BLaER1 treated with 17β-estradiol and CSF1 and Interleukin-3, amounts not matched to agents 10 nM and 100 nM (cell line): ENCODE data around the gene EPHX1.
"Not testable (repeated sequence)": the region's sequence is repeated elsewhere in the genome, so short reads cannot be mapped to it uniquely, and the experiment has no call there.

Experiments used
- H3K27ac ChIP-seq, 11 experiments: shearing (Covaris generic); formaldehyde crosslinking; 2 replicates each; pipeline ENCODE4 v1.8.1; 2022
- H3K27me3 ChIP-seq, 11 experiments: shearing (Covaris generic); formaldehyde crosslinking; 2 replicates each; pipeline ENCODE4 v1.8.1; 2022
- H3K36me3 ChIP-seq, 11 experiments: shearing (Covaris generic); formaldehyde crosslinking; 2 replicates each; pipeline ENCODE4 v1.8.1; 2022
- H3K4me1 ChIP-seq, 10 experiments: shearing (Covaris generic); formaldehyde crosslinking; 2 replicates each; pipeline ENCODE4 v1.8.1; 2022
- H3K4me2 ChIP-seq, 11 experiments: shearing (Covaris generic); formaldehyde crosslinking; 2 replicates each; pipeline ENCODE4 v1.8.1; 2022
- H3K4me3 ChIP-seq, 10 experiments: shearing (Covaris generic); formaldehyde crosslinking; 2 replicates each; pipeline ENCODE4 v1.8.1; 2022
- H3K9ac ChIP-seq, 11 experiments: shearing (Covaris generic); formaldehyde crosslinking; 2 replicates each; pipeline ENCODE4 v1.8.1; 2022
- H3K9me3 ChIP-seq, 11 experiments: shearing (Covaris generic); formaldehyde crosslinking; replicated peaks in 1 of 11; 2 replicates each; pipeline ENCODE4 v1.8.1; 2022
- H4K20me1 ChIP-seq, 11 experiments: shearing (Covaris generic); formaldehyde crosslinking; 2 replicates each; pipeline ENCODE4 v1.8.1; 2022
- Cebpa-rat ChIP-seq, 11 experiments: shearing (Covaris generic); IDR thresholded peaks; 2 replicates each; pipeline ENCODE4 v1.8.1; 2022

Gene EPHX1

DNA sequence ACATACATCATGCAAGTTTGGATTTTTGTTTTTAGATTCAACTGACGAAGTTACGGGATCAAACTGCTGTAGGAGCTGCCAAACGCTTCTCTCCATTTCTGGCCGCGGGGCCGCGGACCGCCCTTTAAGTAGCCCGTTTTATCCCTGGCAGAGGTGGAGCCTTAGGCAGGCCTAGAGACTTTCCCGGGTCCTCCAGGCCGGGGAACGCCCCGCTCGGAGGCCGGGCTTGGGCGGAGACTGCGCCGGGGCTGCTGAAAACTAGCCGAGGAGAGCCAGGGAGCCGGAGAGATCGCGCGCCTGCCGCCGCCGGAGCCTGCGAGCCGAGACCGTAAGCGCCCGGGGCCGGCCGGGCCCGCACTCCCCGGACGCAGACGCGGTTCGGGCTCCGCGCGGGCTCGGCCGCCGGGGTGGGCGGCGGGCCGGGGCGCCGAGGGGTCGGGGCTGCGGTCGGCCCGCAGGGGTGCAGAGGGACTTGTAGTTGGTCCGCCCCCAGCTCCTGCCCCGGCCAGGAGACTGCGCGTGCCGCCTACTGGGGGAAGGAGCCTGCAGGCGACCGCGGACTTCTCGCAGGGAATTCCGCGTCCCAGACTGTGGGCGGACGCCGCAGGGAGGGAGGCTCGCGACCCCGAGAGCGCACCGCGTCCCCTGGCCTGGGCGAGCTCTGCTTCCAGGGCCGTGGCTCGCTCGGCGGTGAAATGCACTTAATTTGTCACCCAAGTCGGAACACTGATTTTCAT lies at the start of gene EPHX1:
EPHX1 (plus strand) TSS at position 283 of the 737 bp plus-strand sequence. CDS start 18,606 bp downstream, outside the sequence.
- no peak for TF ChIP-seq Cebpa-rat (IDR thresholded peaks at IDR 0.05)
- Histone ChIP-seq H3K4me3 (peak within 1 kb of the TSS; percentile 64 to 86 (median 74)), H3K27ac (peak within 1 kb of the TSS; percentile 41 to 78 (median 64); a peak in 21 of 22 replicates)

DNA sequence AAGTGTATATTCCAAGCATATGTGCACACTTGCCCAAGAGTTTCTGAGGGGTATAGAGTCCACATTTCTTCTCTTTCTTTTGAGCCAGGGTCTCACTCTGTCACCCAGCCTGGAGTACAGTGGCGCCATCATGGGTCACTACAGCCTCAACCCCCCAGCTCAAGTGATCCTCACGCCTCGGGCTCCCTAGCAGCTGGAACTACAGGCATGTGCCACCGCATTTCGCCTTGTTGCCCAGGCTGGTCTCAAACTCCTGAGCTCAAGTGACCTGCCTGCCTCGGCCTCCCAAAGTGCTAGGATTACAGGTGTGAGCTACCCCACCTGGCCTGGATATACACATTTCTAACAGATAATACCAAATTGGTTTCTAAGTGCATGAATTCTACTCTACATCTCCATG lies 49.4 kb upstream of the EPHX1 start:
- H4K20me1 ChIP-seq, result no peaks in the 10 kb centered on the region
- peaks cover 17 to 33% (median 26%) of the 10 kb centered on the region in 10 experiments for H3K4me1 ChIP-seq
- TF ChIP-seq Cebpa-rat (IDR thresholded peaks at IDR 0.05), result no peak
- H3K4me2 ChIP-seq, result no peak overlapping the region
- H3K27me3 ChIP-seq, result no peaks in the 10 kb centered on the region
- H3K36me3 ChIP-seq, result no peaks in the 10 kb centered on the region
- H3K9ac ChIP-seq, result no peak overlapping the region
- no peaks in the 10 kb centered on the region for H3K9me3 ChIP-seq
- H3K4me3 ChIP-seq, result no peak overlapping the region
- H3K27ac ChIP-seq, result no peak overlapping the region

More for the DNA sequence above, at the start of gene EPHX1:
- Histone ChIP-seq H3K4me2 (peak within 1 kb of the TSS; percentile 86 to 97 (median 93)), H4K20me1 (peaks cover 0 to 13% (median 5%) of the 10 kb centered on the region in 11 experiments; a peak in 8 of 22 replicates), H3K4me1 (peaks cover 21 to 39% (median 31%) of the 10 kb centered on the region in 10 experiments; a peak in 19 of 20 replicates), H3K27me3 (peaks cover 0 to 9% (median 0%) of the 10 kb centered on the region in 11 experiments; a peak in 4 of 22 replicates), H3K9me3 (no peaks in the 10 kb centered on the region), H3K36me3 (no peaks in the 10 kb centered on the region), H3K9ac (peak within 1 kb of the TSS; percentile 72 to 84 (median 81))

DNA sequence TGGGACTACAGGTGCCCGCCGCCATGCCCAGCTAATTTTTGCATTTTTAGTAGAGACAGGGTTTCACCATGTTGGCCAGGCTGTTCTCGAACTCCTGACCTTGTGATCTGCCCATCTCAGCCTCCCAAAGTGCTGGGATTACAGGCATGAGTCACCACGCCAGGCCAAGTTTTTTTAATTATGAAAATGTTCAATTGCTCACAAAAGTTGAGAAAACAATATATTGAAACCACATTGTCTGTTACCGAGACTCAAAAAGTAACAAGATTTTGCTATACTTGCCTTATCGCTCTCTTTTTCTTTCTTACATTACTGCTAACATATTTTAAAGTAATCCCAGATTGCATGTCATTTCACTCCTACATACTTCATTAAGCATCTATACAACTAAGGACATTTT lies 48.5 kb upstream of the EPHX1 start:
- H3K4me1 ChIP-seq, result peaks cover 14 to 26% (median 20%) of the 10 kb centered on the region in 10 experiments
- not testable (repeated sequence) for H3K9ac ChIP-seq, H3K27ac ChIP-seq, H3K36me3 ChIP-seq, H3K4me2 ChIP-seq, H3K9me3 ChIP-seq, H3K27me3 ChIP-seq, H3K4me3 ChIP-seq, H4K20me1 ChIP-seq

DNA sequence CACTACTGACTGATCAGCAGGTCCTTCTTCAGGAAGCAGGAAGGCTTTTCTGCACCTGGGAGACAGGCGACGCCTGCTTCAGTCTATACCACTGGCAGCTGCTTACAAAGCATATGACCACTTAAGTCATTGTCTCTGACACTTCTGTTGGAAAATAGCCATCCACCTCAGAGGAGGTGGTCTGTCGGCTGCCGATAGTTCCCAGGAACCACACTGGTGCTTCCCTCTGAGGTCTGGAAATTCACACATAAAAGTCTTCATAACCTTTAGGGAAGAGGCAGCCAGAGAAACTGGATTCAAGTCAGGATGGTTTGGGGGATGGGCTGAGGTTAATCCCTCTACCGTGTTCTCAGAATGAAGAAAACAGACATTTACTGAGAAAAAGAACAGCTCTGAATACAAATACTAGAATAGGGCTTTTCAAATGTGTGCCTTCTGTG lies 47.9 kb upstream of the EPHX1 start:
- H3K4me1 ChIP-seq, result peaks cover 20 to 29% (median 24%) of the 10 kb centered on the region in 10 experiments
- no peak overlapping the region for H3K27ac ChIP-seq
- no peaks in the 10 kb centered on the region for H3K27me3 ChIP-seq
- no peak overlapping the region for H3K4me3 ChIP-seq
- H3K36me3 ChIP-seq, result no peaks in the 10 kb centered on the region
- no peak overlapping the region for H3K4me2 ChIP-seq
- TF ChIP-seq Cebpa-rat (IDR thresholded peaks at IDR 0.05), result no peak
- H3K9ac ChIP-seq, result no peak overlapping the region
- no peaks in the 10 kb centered on the region for H4K20me1 ChIP-seq
- no peaks in the 10 kb centered on the region for H3K9me3 ChIP-seq

DNA sequence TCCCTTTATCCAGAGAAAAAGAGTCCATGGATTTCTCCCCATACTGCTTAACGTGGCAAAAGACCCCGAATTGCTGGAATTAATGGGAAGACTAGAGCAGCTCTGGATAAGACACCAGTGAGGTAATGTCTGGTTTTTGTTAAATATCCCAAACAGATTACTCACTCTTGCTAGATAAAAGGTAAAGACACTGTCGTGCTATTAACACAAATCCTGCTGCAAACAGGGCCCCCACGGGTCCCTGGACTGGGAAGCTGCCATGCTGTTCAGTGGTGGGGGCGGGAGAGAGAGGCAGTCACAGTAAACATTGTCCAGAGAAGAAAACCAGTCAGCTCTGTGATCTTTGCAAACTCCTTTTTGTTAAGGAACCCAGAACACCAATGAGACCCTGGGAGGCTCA lies 47.5 kb upstream of the EPHX1 start:
- no peak overlapping the region for H3K4me2 ChIP-seq

DNA sequence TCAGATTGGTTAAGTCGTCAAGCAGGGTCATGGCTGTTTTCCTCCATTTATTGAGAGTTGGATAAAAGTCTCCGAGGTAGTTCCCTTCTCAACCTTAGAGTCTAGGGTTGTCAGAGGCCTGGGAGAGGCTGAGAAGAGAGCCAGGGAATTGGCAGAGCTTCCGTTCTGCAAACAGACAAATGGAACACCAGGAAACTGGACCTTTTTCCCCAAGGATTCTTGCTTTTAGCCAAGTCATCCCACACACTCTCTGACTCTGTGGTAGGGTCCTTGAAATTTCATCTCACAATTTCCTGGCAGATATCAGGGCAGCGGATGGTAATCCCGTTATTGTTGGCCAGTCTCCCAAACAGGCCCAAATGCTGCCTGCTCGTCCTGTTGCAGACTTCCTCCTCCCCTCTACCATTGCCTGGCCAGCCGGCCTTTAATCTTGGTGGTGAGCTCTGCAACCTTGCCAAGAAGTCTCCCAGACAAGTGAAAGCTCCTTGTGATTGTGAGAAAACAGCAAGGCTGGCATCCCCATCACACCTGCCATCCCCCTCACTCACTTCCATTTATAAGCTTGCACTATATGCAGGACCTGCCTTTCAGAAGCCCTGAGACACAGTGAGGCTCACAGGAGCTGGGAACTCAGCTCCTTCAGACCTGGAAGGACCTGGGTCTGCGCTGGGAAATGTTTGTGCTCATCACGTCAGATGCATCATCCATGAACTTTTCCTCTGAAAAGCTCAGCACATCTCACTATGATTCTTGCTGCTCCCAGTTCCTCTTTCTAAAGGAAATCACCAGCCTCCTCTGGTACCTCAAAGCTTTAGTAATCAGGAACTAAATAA lies 46.0 kb upstream of the EPHX1 start:
- Histone ChIP-seq H3K4me2 (peak overlapping the region; percentile 14 to 75 (median 44); a peak in 20 of 22 replicates), H3K4me1 (peaks cover 33 to 48% (median 39%) of the 10 kb centered on the region in 10 experiments), H3K4me3 (no peak overlapping the region), H3K9me3 (no peaks in the 10 kb centered on the region), H3K27ac (no peak overlapping the region; a peak in 1 of 22 replicates), H4K20me1 (no peaks in the 10 kb centered on the region), H3K36me3 (no peaks in the 10 kb centered on the region), H3K27me3 (no peaks in the 10 kb centered on the region), H3K9ac (no peak overlapping the region)
- no peak for TF ChIP-seq Cebpa-rat (IDR thresholded peaks at IDR 0.05)

More for the DNA sequence above, 47.5 kb upstream of the EPHX1 start:
- no peaks in the 10 kb centered on the region for H3K9me3 ChIP-seq
- H4K20me1 ChIP-seq, result no peaks in the 10 kb centered on the region
- H3K4me1 ChIP-seq, result peaks cover 24 to 33% (median 29%) of the 10 kb centered on the region in 10 experiments
- TF ChIP-seq Cebpa-rat (IDR thresholded peaks at IDR 0.05), result no peak
- no peak overlapping the region for H3K27ac ChIP-seq
- H3K36me3 ChIP-seq, result no peaks in the 10 kb centered on the region
- H3K9ac ChIP-seq, result no peak overlapping the region
- H3K4me3 ChIP-seq, result no peak overlapping the region
- H3K27me3 ChIP-seq, result no peaks in the 10 kb centered on the region

DNA sequence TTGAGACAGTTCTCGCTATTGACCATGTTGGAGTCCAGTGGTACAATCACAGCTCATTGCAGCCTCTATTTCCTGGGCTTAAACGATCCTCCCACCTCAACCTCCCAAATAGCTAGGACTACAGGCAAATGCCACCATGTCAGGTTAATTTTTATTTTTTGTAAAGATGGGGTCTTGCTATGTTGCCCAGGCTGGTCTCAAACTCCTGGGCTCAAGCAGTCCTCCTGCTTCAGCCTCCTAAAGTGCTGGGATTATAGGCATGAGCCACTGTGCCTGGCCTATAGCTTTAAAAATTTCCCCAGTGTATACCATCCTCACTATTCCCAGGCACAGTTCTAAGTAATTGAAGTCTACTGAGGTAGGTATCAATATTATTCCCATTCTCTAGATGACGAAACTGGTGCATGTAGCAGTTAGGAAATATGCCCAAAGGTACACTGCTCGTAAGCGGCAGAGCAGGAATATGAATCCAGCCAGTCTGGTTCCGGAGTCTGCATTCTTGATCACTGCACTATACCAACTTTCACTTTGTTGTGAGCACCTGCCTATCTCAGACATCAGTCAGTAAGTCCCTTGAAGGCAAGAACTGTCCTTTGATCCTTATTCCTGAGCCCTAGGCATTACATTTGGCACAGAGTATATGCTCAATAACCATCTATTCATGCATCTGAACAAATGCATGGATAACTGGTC lies 43.8 kb upstream of the EPHX1 start:
- Histone ChIP-seq H3K36me3 (no peaks in the 10 kb centered on the region), H3K4me1 (peaks cover 33 to 58% (median 48%) of the 10 kb centered on the region in 10 experiments), H4K20me1 (no peaks in the 10 kb centered on the region), H3K9ac (no peak overlapping the region), H3K4me2 (peak overlapping the region in 10 of 11 experiments; percentile 66 to 91 (median 75); a peak in 11 of 22 replicates), H3K9me3 (no peaks in the 10 kb centered on the region), H3K27me3 (no peaks in the 10 kb centered on the region), H3K27ac (peak overlapping the region in 2 of 11 experiments; percentile 62 to 75; a peak in 1 of 22 replicates), H3K4me3 (no peak overlapping the region)
- TF ChIP-seq Cebpa-rat (IDR thresholded peaks at IDR 0.05), result no peak

DNA sequence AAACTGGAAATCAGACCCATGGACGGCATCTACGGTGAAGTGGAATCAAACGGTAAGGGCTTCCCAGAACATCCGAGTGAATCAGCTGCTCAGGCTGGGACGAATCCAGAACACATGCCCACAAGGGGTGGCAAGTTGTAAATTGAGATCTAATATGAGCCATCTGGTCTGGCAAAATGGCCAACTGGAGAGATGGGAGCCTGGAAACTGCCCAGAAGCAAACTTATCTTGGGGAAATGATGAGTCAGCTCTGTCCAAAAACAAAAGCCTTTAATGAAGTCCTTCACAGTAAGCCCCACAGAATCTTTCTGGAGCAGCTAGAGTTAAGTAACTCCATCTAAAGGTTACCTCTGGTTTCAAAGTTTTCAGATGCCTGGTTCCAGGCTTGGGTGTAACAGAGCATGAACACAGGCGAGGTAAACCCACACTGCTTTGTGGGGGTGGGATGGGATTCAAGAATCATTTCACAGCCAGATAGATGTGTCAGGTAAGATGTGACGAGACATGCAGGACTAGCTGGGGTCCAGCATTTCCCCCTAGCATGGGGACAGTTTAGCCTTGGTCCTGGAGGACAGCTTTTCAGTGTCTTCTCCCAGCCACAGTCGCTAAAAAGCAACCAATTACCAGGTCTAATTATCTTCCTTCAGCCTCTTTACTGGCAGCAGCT lies 42.8 kb upstream of the EPHX1 start:
- TF ChIP-seq Cebpa-rat (IDR thresholded peaks at IDR 0.05), result no peak
- Histone ChIP-seq H3K4me3 (no peak overlapping the region; a peak in 2 of 20 replicates), H3K4me2 (peak overlapping the region; percentile 64 to 91 (median 75)), H3K9me3 (no peaks in the 10 kb centered on the region), H3K4me1 (peaks cover 37 to 67% (median 54%) of the 10 kb centered on the region in 10 experiments), H4K20me1 (no peaks in the 10 kb centered on the region), H3K27ac (peak overlapping the region in 9 of 11 experiments; percentile 54 to 77 (median 68); a peak in 18 of 22 replicates), H3K36me3 (no peaks in the 10 kb centered on the region), H3K9ac (peak overlapping the region in 9 of 11 experiments; percentile 19 to 66 (median 50); a peak in 15 of 22 replicates), H3K27me3 (no peaks in the 10 kb centered on the region)
